ENCODE measurements around the gene CLTB.

Gene CLTB

GRCh38 chr5:176424181-176424580 is 7.8 kb upstream of the CLTB start:
- Mint-ChIP-seq H3K9me3 (peaks cover 55% of the 10 kb centered on the region), H3K27me3 (ENCODE audit: low read depth, poor library complexity) (peaks cover 18% of the 10 kb centered on the region), H3K27ac (no peak overlapping the region), H3K36me3 (ENCODE audit: low read depth) (no peaks in the 10 kb centered on the region), H3K4me3 (no peak overlapping the region), H3K4me1 (no peaks in the 10 kb centered on the region)
- no peak for TF ChIP-seq CTCF (IDR thresholded peaks at IDR 0.05)
- no peak for DNase-seq

- Mint-ChIP-seq H3K4me1 (peaks cover 5% of the 10 kb centered on the region), H3K9me3 (peaks cover 51% of the 10 kb centered on the region), H3K36me3 (ENCODE audit: low read depth) (no peaks in the 10 kb centered on the region), H3K27ac (no peak overlapping the region), H3K27me3 (ENCODE audit: low read depth, poor library complexity) (peaks cover 25% of the 10 kb centered on the region), H3K4me3 (no peak overlapping the region)
- DNase-seq = no peak
- no peak for TF ChIP-seq CTCF (IDR thresholded peaks at IDR 0.05)
Observed at GRCh38 chr5:176420972-176421544, 4.7 kb upstream of the CLTB start.

- peaks cover 5% of the 10 kb centered on the region for H3K4me1 Mint-ChIP-seq
Observed at GRCh38 chr5:176420086-176420485, 3.7 kb upstream of the CLTB start.

GRCh38 chr5:176418251-176418650 is 1.9 kb upstream of the CLTB start:
- Mint-ChIP-seq H3K27ac (no peak overlapping the region), H3K4me3 (no peak overlapping the region), H3K9me3 (peaks cover 32% of the 10 kb centered on the region), H3K4me1 (peaks cover 5% of the 10 kb centered on the region), H3K36me3 (ENCODE audit: low read depth) (no peaks in the 10 kb centered on the region), H3K27me3 (ENCODE audit: low read depth, poor library complexity) (peaks cover 27% of the 10 kb centered on the region)
- TF ChIP-seq CTCF (IDR thresholded peaks at IDR 0.05) = no peak
- no peak for DNase-seq

More at GRCh38 chr5:176420086-176420485, 3.7 kb upstream of the CLTB start:
- H3K27ac Mint-ChIP-seq = no peak overlapping the region
- no peaks in the 10 kb centered on the region for H3K36me3 Mint-ChIP-seq (ENCODE audit: low read depth)
- no peak overlapping the region for H3K4me3 Mint-ChIP-seq
- TF ChIP-seq CTCF (IDR thresholded peaks at IDR 0.05) = no peak
- no peak for DNase-seq
- peaks cover 25% of the 10 kb centered on the region for H3K27me3 Mint-ChIP-seq (ENCODE audit: low read depth, poor library complexity)
- H3K9me3 Mint-ChIP-seq = peaks cover 41% of the 10 kb centered on the region

GRCh38 chr5:176416965-176417364 is 626 bp upstream of the CLTB start:
- peaks cover 5% of the 10 kb centered on the region for H3K4me1 Mint-ChIP-seq
- H3K27ac Mint-ChIP-seq = peak overlapping the region; percentile 36
- TF ChIP-seq CTCF (IDR thresholded peaks at IDR 0.05) = no peak
- peaks cover 19% of the 10 kb centered on the region for H3K9me3 Mint-ChIP-seq
- H3K27me3 Mint-ChIP-seq (ENCODE audit: low read depth, poor library complexity) = peaks cover 21% of the 10 kb centered on the region
- peak overlapping the region; percentile 68 for H3K4me3 Mint-ChIP-seq
- H3K36me3 Mint-ChIP-seq (ENCODE audit: low read depth) = no peaks in the 10 kb centered on the region
- DNase-seq = no peak

- no peak for DNase-seq
- peak overlapping the region; percentile 77 for H3K4me3 Mint-ChIP-seq
- TF ChIP-seq CTCF (IDR thresholded peaks at IDR 0.05) = no peak
- peaks cover 26% of the 10 kb centered on the region for H3K27me3 Mint-ChIP-seq (ENCODE audit: low read depth, poor library complexity)
- peaks cover 6% of the 10 kb centered on the region for H3K9me3 Mint-ChIP-seq
- no peaks in the 10 kb centered on the region for H3K36me3 Mint-ChIP-seq (ENCODE audit: low read depth)
- no peak overlapping the region for H3K27ac Mint-ChIP-seq
- H3K4me1 Mint-ChIP-seq = peaks cover 5% of the 10 kb centered on the region
Observed at GRCh38 chr5:176415240-176415951, 943 bp downstream of the CLTB start.

Data from nephron progenitor cell (in vitro differentiated cells).